ENCODE data around the gene GABPA. TPM values are rescaled to one million over a fixed set of nuclear protein-coding genes. Genes with fewer than 3 reads are reported as not detected.

The GABPA gene
- total RNA-seq: 36.5 and 43.5 TPM in 2 replicates

DNA sequence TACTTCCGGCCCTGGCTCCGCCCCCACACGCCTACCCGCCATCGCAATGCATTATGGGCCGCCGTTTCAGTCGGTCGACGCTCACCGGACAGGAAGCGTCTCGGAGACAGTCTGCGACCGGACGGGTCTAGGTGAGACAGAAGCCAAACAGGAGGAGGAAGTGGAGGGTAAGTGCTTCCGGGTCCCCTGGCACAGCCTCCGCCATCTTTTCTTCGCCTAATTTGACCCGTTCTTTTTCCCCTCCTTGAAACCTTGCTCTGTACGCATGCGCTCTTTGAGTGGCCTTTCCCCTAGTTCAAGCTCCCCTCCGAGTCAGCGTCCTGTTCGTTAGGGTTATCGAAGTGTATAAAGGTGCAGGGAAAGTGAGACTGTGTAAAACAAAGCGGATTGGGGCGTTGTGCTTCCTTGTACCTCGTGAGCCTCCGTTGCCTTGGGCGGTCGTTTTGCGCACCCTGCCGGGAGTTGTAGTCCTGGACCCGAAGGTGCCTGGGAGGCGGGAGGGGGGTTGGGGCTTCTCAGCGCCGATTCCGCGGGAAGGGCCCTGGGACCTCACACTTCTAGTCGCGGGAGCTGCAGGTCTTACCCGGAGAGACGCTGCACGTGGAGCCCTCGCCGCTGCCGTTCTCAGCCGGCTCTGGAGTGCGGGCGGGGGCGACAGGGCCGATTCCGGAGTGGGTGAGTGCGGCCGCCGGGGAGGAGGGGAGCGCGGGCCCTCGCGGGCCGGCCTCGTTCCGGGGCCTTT, at the start of gene GABPA, which contains the start of gene ATP5PF:
Gene GABPA (plus strand): TSS at position 69 of the 742 bp plus-strand sequence. CDS start 6,627 bp downstream, outside the sequence.
Gene ATP5PF (minus strand): TSS at position 1 of the 742 bp plus-strand sequence. CDS start 5,110 bp downstream, outside the sequence.

Other genes starting within 250 kb of the GABPA start
- 19.9 and 25.1 TPM in 2 replicates for gene MRPL39, start 127.5 kb upstream of the GABPA start, total RNA-seq
- gene JAM2, start 95.7 kb upstream of the GABPA start, total RNA-seq: under 0.01 TPM in 1 of 2 replicates, not detected in the other
- gene ATP5PF, start 68 bp upstream of the GABPA start, total RNA-seq: 38.9 and 46.7 TPM in 2 replicates